Measurements from ENCODE around the gene GID4. TPM values are rescaled to one million over a fixed set of nuclear protein-coding genes. Genes with fewer than 3 reads are reported as not detected.
A peak's percentile ranks its signal among the peaks of the same experiment; 100 is the strongest.
"Not testable (repeated sequence)": the region's sequence is repeated elsewhere in the genome, so short reads cannot be mapped to it uniquely, and the experiment has no call there.

The GID4 gene
- 2.0 and 4.4 TPM in 2 replicates for total RNA-seq (2014; rRNA removed; shearing (Covaris generic))

DNA sequence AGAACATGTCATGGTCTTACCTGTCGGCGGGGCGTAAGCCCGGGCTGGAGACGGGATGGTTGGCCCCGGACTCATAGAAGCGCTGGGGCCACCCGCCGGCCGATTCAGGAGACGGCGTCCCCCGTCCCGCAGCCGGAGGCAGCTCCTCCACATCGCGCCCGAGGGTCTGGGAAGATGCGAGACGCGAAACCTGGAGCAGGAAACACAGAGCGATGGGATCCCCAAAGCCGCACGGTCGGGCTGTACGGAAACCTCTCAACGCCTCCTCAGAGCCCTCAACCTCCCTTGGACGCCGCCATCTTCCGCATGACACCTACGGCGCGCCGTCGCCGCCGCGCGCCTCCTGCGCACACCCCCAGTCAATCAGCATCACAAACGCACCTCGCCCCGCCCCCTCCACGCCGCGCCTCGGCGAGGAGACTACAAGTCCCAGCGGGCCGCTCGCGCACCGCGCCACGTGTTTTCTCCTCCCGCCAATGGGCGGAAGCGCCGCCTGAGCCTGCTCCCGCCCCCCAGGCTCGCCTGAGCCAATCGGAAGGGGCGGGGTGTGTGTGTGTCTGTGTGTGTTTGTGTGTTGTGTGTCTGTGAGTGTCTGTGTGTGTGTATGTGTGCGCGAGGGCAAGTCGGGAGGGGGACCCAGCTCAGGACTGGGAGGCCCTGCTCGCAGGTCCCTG is at the start of gene GID4, which contains the start of gene ATPAF2:
Gene GID4, plus strand, starts transcription at position 548 of the 674 bp plus-strand sequence. Its CDS starts 57 bp downstream, at position 605.
Gene ATPAF2, minus strand, starts transcription at position 308 of the 674 bp plus-strand sequence. Its CDS starts 155 bp downstream, at position 153.
- H3K27me3 ChIP-seq (replicated peaks), result no peaks in the 10 kb centered on the region
- H3K4me1 ChIP-seq (replicated peaks), result peaks cover 16% of the 10 kb centered on the region
- H3K27ac ChIP-seq, result no peak within 1 kb of the TSS; the same call in 1 of the 2 replicates
- H3K9me3 ChIP-seq (replicated peaks), result no peaks in the 10 kb centered on the region
- peak; percentile 97 to 99 for DNase-seq (ENCODE audit: low read depth in 1 of 2, low spot score in 2 of 2)
- H3K36me3 ChIP-seq, result peaks cover 3% of the 10 kb centered on the region; the same call in 1 of the 2 replicates
- peak within 1 kb of the TSS; percentile 65 for H3K4me3 ChIP-seq

DNA sequence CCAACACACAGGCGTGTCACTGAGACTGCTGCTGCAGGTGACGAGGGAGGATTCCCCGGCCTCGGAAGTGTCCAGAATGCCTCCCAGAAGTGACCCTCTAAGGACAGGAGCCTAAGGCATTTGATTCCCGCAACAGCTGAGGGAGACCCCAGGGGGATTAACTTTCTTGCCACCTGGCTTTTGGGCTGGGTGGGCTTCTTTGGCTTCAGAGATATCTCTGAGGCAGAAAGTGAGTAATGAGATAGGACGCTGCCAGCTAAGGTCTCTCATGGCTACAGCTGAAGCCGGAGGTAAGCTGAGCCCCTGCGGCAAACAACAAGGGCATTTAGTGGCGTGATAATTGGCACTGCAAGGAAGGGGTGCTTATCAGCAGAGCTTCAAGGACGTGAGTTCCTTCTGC is 49.6 kb upstream of the GID4 start:
- peaks cover 13% of the 10 kb centered on the region for H3K4me1 ChIP-seq (replicated peaks)
- no peak for DNase-seq (ENCODE audit: low read depth in 1 of 2, low spot score in 2 of 2)
- no peak overlapping the region for H3K27ac ChIP-seq
- H3K27me3 ChIP-seq (replicated peaks), result no peaks in the 10 kb centered on the region
- H3K4me3 ChIP-seq, result no peak overlapping the region
- H3K36me3 ChIP-seq, result no peaks in the 10 kb centered on the region
- H3K9me3 ChIP-seq (replicated peaks), result no peaks in the 10 kb centered on the region

- Histone ChIP-seq H3K4me3 (no peak overlapping the region), H3K27ac (peak overlapping the region; percentile 86), H3K36me3 (no peaks in the 10 kb centered on the region), H3K27me3 (replicated peaks) (no peaks in the 10 kb centered on the region), H3K4me1 (replicated peaks) (peaks cover 13% of the 10 kb centered on the region), H3K9me3 (replicated peaks) (no peaks in the 10 kb centered on the region)
- no peak for DNase-seq (ENCODE audit: low read depth in 1 of 2, low spot score in 2 of 2)
These were observed 48.9 kb upstream of the GID4 start for GRCh38 chr17:17990282-17990681.

DNA sequence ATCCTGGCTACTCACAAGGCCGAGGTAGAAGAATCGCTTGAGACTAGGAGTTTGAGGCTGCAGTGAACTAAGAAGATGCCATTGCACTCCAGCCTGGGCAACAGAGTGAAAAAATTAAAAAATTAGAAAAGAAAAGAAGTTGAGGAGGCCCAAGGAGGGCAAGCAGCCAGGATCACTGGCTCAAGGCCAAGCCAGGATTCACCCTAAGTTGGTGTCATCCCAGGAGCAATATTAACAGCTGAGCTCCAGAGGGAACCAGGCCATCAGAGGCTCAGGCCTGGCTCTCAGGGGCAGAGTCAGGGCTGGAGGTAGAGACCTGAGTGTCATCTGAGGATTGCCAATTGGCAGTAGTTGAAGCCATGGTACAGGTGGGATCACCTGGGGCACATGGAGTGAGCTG is 45.8 kb upstream of the GID4 start:
- H3K27me3 ChIP-seq (replicated peaks), result no peaks in the 10 kb centered on the region
- no peak overlapping the region for H3K27ac ChIP-seq
- H3K4me3 ChIP-seq, result no peak overlapping the region
- H3K36me3 ChIP-seq, result no peaks in the 10 kb centered on the region
- peaks cover 13% of the 10 kb centered on the region for H3K4me1 ChIP-seq (replicated peaks)
- H3K9me3 ChIP-seq (replicated peaks), result no peaks in the 10 kb centered on the region
- no peak for DNase-seq (ENCODE audit: low read depth in 1 of 2, low spot score in 2 of 2)

DNA sequence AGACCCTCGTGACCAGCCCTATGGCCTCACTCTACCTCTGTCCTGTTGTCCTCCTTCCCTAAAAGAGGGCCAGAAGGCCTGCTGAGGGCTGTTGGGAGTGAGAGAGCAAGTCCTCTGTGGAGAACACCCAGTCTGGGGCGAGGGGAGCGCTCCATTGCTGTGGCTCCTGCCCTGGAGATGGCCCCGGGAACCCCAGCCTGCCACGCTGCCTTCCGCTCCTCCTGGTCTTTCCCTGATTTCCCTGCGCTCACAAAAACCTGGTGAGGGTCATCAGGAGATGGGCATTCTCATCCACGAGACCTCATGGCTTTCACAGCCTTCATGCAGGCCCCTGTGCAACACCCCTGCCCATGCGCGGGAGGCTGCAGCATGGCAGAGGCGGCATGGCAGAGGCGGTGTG is 45.4 kb upstream of the GID4 start:
- H3K27ac ChIP-seq, result no peak overlapping the region
- H3K9me3 ChIP-seq (replicated peaks), result no peaks in the 10 kb centered on the region
- H3K36me3 ChIP-seq, result no peaks in the 10 kb centered on the region
- no peak overlapping the region for H3K4me3 ChIP-seq
- H3K4me1 ChIP-seq (replicated peaks), result peaks cover 13% of the 10 kb centered on the region
- DNase-seq (ENCODE audit: low read depth in 1 of 2, low spot score in 2 of 2), result no peak
- no peaks in the 10 kb centered on the region for H3K27me3 ChIP-seq (replicated peaks)

GRCh38 chr17:17994271-17995069 is 44.7 kb upstream of the GID4 start:
- H3K27me3 ChIP-seq (replicated peaks), result no peaks in the 10 kb centered on the region
- no peaks in the 10 kb centered on the region for H3K9me3 ChIP-seq (replicated peaks)
- H3K4me3 ChIP-seq, result no peak overlapping the region
- DNase-seq (ENCODE audit: low read depth in 1 of 2, low spot score in 2 of 2), result no peak
- H3K36me3 ChIP-seq, result no peaks in the 10 kb centered on the region
- H3K27ac ChIP-seq, result no peak overlapping the region
- peaks cover 13% of the 10 kb centered on the region for H3K4me1 ChIP-seq (replicated peaks)

DNA sequence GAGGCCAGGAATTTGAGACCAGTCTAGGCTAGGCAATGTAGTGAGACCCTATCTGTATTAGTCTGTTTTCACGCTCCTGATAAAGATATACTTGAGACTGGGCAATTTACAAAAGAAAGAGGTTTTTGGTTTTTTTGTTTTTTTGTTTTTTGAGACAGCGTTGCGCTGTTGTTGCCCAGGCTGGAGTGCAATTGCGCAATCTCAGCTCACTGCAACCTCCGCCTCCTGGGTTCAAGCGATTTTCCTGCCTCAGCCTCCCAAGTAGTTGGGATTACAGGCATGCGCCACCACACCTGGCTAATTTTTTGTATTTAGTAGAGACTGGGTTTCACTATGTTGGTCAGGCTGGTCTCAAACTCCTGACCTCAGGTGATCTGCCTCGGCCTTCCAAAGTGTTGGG is 43.3 kb upstream of the GID4 start:
- DNase-seq (ENCODE audit: low read depth in 1 of 2, low spot score in 2 of 2), result not testable (repeated sequence)

DNA sequence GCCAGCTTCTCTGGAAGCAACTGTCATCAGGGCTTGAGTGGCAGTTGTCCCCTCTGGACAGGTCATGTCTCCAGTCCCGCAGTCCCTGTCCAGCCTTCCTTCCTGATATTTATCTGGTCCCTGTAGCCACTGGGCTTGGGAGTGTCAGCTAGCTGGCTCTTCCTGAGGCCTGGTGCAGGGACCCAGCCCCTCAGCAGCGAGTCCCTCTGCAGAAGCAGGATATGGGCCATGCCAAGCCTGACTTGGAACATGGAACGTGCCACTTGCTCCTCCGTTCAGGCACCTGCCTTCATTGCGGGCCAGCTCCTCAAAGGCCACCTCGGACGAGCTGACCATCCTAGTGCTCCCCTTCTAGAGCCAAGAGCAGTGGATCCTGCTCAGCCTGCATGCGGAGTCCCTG is 40.3 kb upstream of the GID4 start:
- Histone ChIP-seq H3K36me3 (no peaks in the 10 kb centered on the region), H3K4me1 (replicated peaks) (no peaks in the 10 kb centered on the region), H3K9me3 (replicated peaks) (no peaks in the 10 kb centered on the region), H3K27ac (no peak overlapping the region), H3K4me3 (no peak overlapping the region), H3K27me3 (replicated peaks) (no peaks in the 10 kb centered on the region)
- no peak for DNase-seq (ENCODE audit: low read depth in 1 of 2, low spot score in 2 of 2)

More for the DNA sequence above, 43.3 kb upstream of the GID4 start:
- H3K36me3 ChIP-seq; H3K9me3 ChIP-seq (replicated peaks); H3K27ac ChIP-seq; H3K4me1 ChIP-seq (replicated peaks); H3K27me3 ChIP-seq (replicated peaks); H3K4me3 ChIP-seq: not testable (repeated sequence)

DNA sequence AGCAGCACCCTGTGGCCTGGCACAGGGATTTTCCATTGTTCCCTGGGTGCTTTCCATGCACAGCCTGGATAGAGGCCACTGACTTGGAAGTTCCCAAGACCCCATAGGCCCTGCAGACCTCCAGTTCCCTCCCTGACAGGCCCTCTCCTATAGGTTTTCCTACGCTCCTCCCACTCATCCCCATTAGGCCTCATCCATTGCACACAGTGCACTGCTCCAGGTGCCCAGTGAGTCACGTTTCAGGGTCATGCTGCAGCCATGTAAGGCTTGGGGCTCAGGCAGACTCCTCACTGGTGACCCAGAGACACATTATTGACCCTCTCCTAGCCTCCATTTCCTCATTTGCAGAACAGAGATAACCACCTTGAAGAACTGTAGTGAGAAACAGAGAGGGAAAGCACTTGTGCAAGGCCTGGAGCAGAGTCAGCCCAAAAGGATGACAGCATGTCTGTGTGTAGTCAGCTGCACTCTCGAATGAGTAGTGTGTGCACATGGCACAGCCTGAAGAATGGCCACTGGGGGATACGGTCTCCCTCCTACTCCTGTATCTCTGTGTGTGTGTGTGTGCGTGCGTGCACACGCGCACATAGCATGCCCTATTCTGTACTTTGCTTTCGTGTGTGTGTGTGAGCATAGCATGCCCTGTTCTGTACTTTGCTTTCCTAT is 39.7 kb upstream of the GID4 start:
- DNase-seq (ENCODE audit: low read depth in 1 of 2, low spot score in 2 of 2), result no peak
- Histone ChIP-seq H3K36me3 (no peaks in the 10 kb centered on the region), H3K4me1 (replicated peaks) (no peaks in the 10 kb centered on the region), H3K27ac (no peak overlapping the region), H3K27me3 (replicated peaks) (no peaks in the 10 kb centered on the region), H3K9me3 (replicated peaks) (no peaks in the 10 kb centered on the region), H3K4me3 (no peak overlapping the region)

- H3K4me3 ChIP-seq, result no peak overlapping the region
- H3K9me3 ChIP-seq (replicated peaks), result no peaks in the 10 kb centered on the region
- no peaks in the 10 kb centered on the region for H3K36me3 ChIP-seq
- no peak for DNase-seq (ENCODE audit: low read depth in 1 of 2, low spot score in 2 of 2)
- no peak overlapping the region for H3K27ac ChIP-seq
- no peaks in the 10 kb centered on the region for H3K27me3 ChIP-seq (replicated peaks)
- no peaks in the 10 kb centered on the region for H3K4me1 ChIP-seq (replicated peaks)
These were observed 39.2 kb upstream of the GID4 start for GRCh38 chr17:18000030-18000408.

- no peaks in the 10 kb centered on the region for H3K4me1 ChIP-seq (replicated peaks)
- DNase-seq (ENCODE audit: low read depth in 1 of 2, low spot score in 2 of 2), result no peak
- no peak overlapping the region for H3K4me3 ChIP-seq
- H3K9me3 ChIP-seq (replicated peaks), result no peaks in the 10 kb centered on the region
- H3K36me3 ChIP-seq, result no peaks in the 10 kb centered on the region
- H3K27me3 ChIP-seq (replicated peaks), result no peaks in the 10 kb centered on the region
- no peak overlapping the region for H3K27ac ChIP-seq
These were observed 37.0 kb upstream of the GID4 start for GRCh38 chr17:18002171-18002570.

DNA sequence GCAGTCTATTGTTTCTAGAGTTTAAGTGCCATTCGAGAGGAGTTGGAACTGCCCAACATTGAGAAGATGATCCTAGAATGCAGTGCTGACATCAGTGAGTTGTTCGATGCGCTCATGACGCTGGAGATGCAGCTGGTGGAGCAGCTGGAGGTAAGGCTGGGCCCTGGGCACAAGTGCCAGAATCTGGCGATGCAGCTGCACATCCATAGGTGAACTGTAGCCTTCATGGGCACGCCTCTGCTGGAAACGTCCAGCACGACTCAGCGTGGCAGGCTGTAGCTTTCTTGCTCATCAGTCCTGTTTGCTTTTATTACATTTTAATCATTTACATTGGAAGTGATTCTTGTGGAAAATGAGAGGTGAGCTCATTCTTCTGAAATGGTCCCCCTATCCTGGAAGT is 34.9 kb upstream of the GID4 start:
- H3K4me1 ChIP-seq (replicated peaks), result peaks cover 13% of the 10 kb centered on the region
- H3K9me3 ChIP-seq (replicated peaks), result no peaks in the 10 kb centered on the region
- H3K4me3 ChIP-seq, result no peak overlapping the region
- no peak for DNase-seq (ENCODE audit: low read depth in 1 of 2, low spot score in 2 of 2)
- peaks cover 3% of the 10 kb centered on the region; the same call in 1 of the 2 replicates for H3K36me3 ChIP-seq
- no peaks in the 10 kb centered on the region for H3K27me3 ChIP-seq (replicated peaks)
- no peak overlapping the region for H3K27ac ChIP-seq

DNA sequence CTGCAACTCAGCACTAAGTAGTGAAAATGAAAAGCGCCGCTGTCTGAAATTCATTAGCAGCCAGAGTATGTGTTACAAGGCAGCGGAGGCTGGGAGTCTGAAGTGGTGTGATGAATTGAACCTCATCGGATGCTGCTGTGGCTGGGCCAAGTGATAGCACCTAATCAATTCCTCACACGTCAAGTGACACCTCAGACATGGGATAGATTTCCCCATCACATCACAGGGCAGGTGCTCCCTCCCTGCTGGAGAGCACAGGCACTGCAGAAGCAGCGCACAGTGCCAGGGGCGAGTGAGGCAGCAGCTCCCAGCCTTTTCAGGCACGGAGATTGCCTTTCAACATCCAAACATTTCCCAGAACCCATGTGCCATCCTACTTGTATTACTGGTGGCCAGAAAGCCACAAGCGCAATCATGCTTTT is 34.3 kb upstream of the GID4 start:
- DNase-seq (ENCODE audit: low read depth in 1 of 2, low spot score in 2 of 2), result no peak
- Histone ChIP-seq H3K9me3 (replicated peaks) (no peaks in the 10 kb centered on the region), H3K4me1 (replicated peaks) (peaks cover 15% of the 10 kb centered on the region), H3K4me3 (no peak overlapping the region), H3K27ac (no peak overlapping the region), H3K36me3 (peaks cover 7% of the 10 kb centered on the region; the same call in 1 of the 2 replicates), H3K27me3 (replicated peaks) (no peaks in the 10 kb centered on the region)

GRCh38 chr17:18005496-18005895 is 33.7 kb upstream of the GID4 start:
- Histone ChIP-seq H3K4me3 (no peak overlapping the region), H3K27ac (no peak overlapping the region), H3K9me3 (replicated peaks) (no peaks in the 10 kb centered on the region), H3K27me3 (replicated peaks) (no peaks in the 10 kb centered on the region), H3K4me1 (replicated peaks) (peaks cover 15% of the 10 kb centered on the region), H3K36me3 (peaks cover 8% of the 10 kb centered on the region; the same call in 1 of the 2 replicates)
- no peak for DNase-seq (ENCODE audit: low read depth in 1 of 2, low spot score in 2 of 2)

All from SJSA1 (cell line).